ENCODE data around the gene SHH. TPM values are rescaled to one million over a fixed set of nuclear protein-coding genes. Genes with fewer than 3 reads are reported as not detected.

Gene SHH
- polyA plus RNA-seq, 1 donor (not counting 4 experiments of a cell fraction or from before 2014, with no cell fraction given): not detected

DNA sequence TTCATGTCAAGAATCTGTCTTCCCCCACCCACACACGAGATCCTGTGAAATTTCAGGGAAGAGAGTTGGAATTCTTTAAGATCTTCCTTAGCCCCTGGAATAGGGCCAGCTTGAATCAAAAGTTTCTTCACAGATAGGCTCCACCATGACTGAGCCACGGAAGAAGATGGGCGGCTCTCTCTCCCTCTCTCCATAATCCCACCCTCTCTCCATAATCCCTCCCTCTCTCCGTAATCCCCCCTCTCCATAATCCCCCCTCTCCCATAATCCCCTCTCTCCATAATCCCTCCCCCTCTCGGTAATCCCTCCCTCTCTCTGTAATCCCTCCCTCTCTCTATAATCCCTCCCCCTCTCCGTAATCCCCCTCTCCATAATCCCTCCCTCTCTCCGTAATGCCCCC lies 20.4 kb downstream of the SHH start:
- TF ChIP-seq, protein P1, sequence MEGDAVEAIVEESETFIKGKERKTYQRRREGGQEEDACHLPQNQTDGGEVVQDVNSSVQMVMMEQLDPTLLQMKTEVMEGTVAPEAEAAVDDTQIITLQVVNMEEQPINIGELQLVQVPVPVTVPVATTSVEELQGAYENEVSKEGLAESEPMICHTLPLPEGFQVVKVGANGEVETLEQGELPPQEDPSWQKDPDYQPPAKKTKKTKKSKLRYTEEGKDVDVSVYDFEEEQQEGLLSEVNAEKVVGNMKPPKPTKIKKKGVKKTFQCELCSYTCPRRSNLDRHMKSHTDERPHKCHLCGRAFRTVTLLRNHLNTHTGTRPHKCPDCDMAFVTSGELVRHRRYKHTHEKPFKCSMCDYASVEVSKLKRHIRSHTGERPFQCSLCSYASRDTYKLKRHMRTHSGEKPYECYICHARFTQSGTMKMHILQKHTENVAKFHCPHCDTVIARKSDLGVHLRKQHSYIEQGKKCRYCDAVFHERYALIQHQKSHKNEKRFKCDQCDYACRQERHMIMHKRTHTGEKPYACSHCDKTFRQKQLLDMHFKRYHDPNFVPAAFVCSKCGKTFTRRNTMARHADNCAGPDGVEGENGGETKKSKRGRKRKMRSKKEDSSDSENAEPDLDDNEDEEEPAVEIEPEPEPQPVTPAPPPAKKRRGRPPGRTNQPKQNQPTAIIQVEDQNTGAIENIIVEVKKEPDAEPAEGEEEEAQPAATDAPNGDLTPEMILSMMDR (optimal IDR thresholded peaks at IDR 0.05 in 1 of 3, IDR thresholded peaks at IDR 0.05 in 1 of 3, conservative IDR thresholded peaks at IDR 0.05 in 1 of 3; ENCODE audit: extremely low read depth in 1 of 3, insufficient read depth in 2 of 3, low read length in 3 of 3): no peak
- TF ChIP-seq EZH2 (IDR thresholded peaks at IDR 0.05; ENCODE audit: low read length): no peak
- H3K27me3 ChIP-seq (ENCODE audit: control insufficient read depth, extremely low read depth, insufficient read depth, low read length): peaks cover 19% of the 10 kb centered on the region
- no peaks in the 10 kb centered on the region for H4K20me1 ChIP-seq (ENCODE audit: control insufficient read depth, extremely low read depth, insufficient read depth, low read length)
- dilution Hi-C loops (cut with MboI; ENCODE audit: extremely low pct_ligation_motif_present, low sequenced_read_pairs): no loop called here
- no peaks in the 10 kb centered on the region for H3K36me3 ChIP-seq (ENCODE audit: control insufficient read depth in 2 of 2, extremely low read depth in 1 of 2, insufficient read depth in 2 of 2, low read length in 2 of 2)
- H3K4me2 ChIP-seq (ENCODE audit: control insufficient read depth, extremely low read depth, insufficient read depth, low read depth, low read length): no peak overlapping the region
- no peak overlapping the region for H3K4me3 ChIP-seq (ENCODE audit: control insufficient read depth in 2 of 3, extremely low read depth in 1 of 3, insufficient read depth in 2 of 3, low read depth in 1 of 3, low read length in 3 of 3)
- no peak overlapping the region for H3K27ac ChIP-seq (ENCODE audit: control insufficient read depth, insufficient read depth, low read length)
- peaks cover 10% of the 10 kb centered on the region for H3K4me1 ChIP-seq (ENCODE audit: control insufficient read depth, extremely low read depth, insufficient read depth, low read length)
- no peaks in the 10 kb centered on the region for H3K79me2 ChIP-seq (ENCODE audit: control insufficient read depth, insufficient read depth, low read length)
- DNase-seq (ENCODE audit: low read depth, low spot score): no peak
- no peaks in the 10 kb centered on the region for H3K9me1 ChIP-seq (ENCODE audit: control insufficient read depth, extremely low read depth, insufficient read depth, low read length)
- no peak overlapping the region for H2AFZ ChIP-seq (ENCODE audit: control insufficient read depth, low read length)
- no peak for FAIRE-seq
- H3K9ac ChIP-seq (ENCODE audit: control insufficient read depth, extremely low read depth, insufficient read depth, low read length): no peak overlapping the region
- peaks cover 2% of the 10 kb centered on the region for H3K9me3 ChIP-seq (ENCODE audit: control insufficient read depth, low read depth, low read length)

DNA sequence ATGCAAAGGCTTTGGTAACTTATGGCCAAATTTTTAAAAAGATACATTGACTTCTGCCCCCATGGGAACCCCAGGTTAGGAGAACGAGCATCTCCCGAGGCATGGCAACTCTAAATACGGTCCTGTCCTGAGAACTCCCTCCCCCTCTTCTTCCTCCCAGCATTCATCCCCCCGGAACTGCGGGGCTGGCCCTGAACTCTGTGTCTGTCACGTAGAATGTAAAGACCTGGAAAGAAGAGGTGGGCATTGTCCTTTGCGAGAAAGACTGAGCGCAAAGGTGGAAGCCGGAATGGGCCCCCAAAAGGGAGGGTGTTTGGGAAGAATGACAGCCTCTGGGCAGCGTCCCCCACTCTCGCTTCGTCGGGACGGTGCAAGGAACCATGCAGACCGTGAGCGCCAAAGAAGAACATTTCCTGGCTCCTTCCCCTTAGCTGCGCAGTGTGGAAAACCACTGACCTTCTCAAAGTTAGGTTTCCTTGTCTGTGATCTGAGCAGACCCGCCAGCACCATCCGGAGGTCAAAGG lies 21.0 kb downstream of the SHH start:
- DNase-seq (ENCODE audit: low read depth, low spot score) (no peak), FAIRE-seq (no peak)
- Histone ChIP-seq H3K9me3 (ENCODE audit: control insufficient read depth, low read depth, low read length) (peaks cover 2% of the 10 kb centered on the region), H2AFZ (ENCODE audit: control insufficient read depth, low read length) (no peak overlapping the region), H4K20me1 (ENCODE audit: control insufficient read depth, extremely low read depth, insufficient read depth, low read length) (no peaks in the 10 kb centered on the region), H3K36me3 (ENCODE audit: control insufficient read depth in 2 of 2, extremely low read depth in 1 of 2, insufficient read depth in 2 of 2, low read length in 2 of 2) (no peaks in the 10 kb centered on the region), H3K9ac (ENCODE audit: control insufficient read depth, extremely low read depth, insufficient read depth, low read length) (no peak overlapping the region), H3K4me3 (ENCODE audit: control insufficient read depth in 2 of 3, extremely low read depth in 1 of 3, insufficient read depth in 2 of 3, low read depth in 1 of 3, low read length in 3 of 3) (no peak overlapping the region), H3K79me2 (ENCODE audit: control insufficient read depth, insufficient read depth, low read length) (no peaks in the 10 kb centered on the region), H3K27ac (ENCODE audit: control insufficient read depth, insufficient read depth, low read length) (no peak overlapping the region), H3K4me2 (ENCODE audit: control insufficient read depth, extremely low read depth, insufficient read depth, low read depth, low read length) (no peak overlapping the region), H3K9me1 (ENCODE audit: control insufficient read depth, extremely low read depth, insufficient read depth, low read length) (no peaks in the 10 kb centered on the region), H3K27me3 (ENCODE audit: control insufficient read depth, extremely low read depth, insufficient read depth, low read length) (peaks cover 18% of the 10 kb centered on the region), H3K4me1 (ENCODE audit: control insufficient read depth, extremely low read depth, insufficient read depth, low read length) (peaks cover 10% of the 10 kb centered on the region)
- dilution Hi-C loops (cut with MboI; ENCODE audit: extremely low pct_ligation_motif_present, low sequenced_read_pairs): no loop called here
- TF ChIP-seq, protein P1 (optimal IDR thresholded peaks at IDR 0.05 in 1 of 3, IDR thresholded peaks at IDR 0.05 in 1 of 3, conservative IDR thresholded peaks at IDR 0.05 in 1 of 3; ENCODE audit: extremely low read depth in 1 of 3, insufficient read depth in 2 of 3, low read length in 3 of 3): no peak
- no peak for TF ChIP-seq EZH2 (IDR thresholded peaks at IDR 0.05; ENCODE audit: low read length)
